DOHH2 (cell line): ENCODE data around the gene KLHL14.

Experiments
- EZH2phosphoT487 ChIP-seq: fragments of 200-600 bp; sonication (generic); IDR thresholded peaks from 2 replicates; pipeline ENCODE4 v1.6.1; 2017; ENCODE audit warnings: borderline replicate concordance, mild to moderate bottlenecking, antibody characterized with exemption, low read length, moderate library complexity, mixed read lengths
- TF ChIP-seq, protein P1 (sequence below): fragments of 200-600 bp; sonication (generic); IDR thresholded peaks from one replicate; pipeline ENCODE4 v1.5.1; 2014; ENCODE audit warnings: antibody characterized with exemption, mild to moderate bottlenecking, low read depth, low read length; ENCODE audit not compliant: poor library complexity, severe bottlenecking

DNA sequence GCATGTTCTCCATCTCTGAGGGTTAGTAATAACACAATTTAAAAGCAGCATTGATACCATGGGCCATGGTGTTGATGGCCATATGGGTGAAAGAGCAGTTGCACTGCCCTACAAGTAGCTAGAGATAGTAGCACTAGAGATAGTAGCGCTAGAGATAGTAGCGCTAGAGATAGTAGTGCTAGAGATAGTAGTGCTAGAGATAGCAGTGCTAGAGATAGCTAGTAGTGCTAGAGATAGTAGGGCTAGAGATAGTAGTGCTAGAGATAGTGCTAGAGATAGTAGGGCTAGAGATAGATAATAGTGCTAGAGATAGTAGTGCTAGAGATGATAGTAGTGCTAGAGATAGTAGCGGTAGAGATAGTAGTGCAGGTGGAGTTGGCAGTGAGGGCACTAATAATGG is 39.5 kb upstream of the KLHL14 start:
- TF ChIP-seq, protein P1, sequence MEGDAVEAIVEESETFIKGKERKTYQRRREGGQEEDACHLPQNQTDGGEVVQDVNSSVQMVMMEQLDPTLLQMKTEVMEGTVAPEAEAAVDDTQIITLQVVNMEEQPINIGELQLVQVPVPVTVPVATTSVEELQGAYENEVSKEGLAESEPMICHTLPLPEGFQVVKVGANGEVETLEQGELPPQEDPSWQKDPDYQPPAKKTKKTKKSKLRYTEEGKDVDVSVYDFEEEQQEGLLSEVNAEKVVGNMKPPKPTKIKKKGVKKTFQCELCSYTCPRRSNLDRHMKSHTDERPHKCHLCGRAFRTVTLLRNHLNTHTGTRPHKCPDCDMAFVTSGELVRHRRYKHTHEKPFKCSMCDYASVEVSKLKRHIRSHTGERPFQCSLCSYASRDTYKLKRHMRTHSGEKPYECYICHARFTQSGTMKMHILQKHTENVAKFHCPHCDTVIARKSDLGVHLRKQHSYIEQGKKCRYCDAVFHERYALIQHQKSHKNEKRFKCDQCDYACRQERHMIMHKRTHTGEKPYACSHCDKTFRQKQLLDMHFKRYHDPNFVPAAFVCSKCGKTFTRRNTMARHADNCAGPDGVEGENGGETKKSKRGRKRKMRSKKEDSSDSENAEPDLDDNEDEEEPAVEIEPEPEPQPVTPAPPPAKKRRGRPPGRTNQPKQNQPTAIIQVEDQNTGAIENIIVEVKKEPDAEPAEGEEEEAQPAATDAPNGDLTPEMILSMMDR: no peak
- TF ChIP-seq EZH2phosphoT487: no peak
